Measurements from ENCODE around the gene DTNBP1.

DNA sequence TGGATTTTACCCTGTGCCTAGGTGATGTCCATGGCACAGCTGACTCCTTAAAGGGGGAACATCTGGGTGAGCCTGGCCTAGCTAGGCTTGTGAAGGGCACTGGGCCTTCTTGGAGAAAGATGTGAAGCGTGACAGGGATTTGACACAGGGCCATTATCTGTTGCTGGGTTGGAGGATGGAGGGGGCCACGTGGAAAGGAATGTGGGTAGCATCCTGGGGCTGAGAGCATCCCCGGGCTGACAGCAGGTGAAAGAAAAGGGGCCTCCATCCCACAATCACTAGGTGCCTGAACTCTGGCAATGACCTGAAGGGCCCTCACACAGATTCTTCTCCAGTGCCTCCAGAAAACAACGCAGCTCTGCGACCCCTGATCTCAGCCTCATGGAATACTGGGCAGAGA, 124.7 kb downstream of the DTNBP1 start:
- no peak for TF ChIP-seq PHF8 (conservative IDR thresholded peaks at IDR 0.05; ENCODE audit: low read depth, low read length)
- TF ChIP-seq TAF1 (IDR thresholded peaks at IDR 0.05; ENCODE audit: low read depth, low read length): no peak
- no peak for TF ChIP-seq TEAD4 (IDR thresholded peaks at IDR 0.05; ENCODE audit: low read depth, low read length)
- TF ChIP-seq, protein P1, sequence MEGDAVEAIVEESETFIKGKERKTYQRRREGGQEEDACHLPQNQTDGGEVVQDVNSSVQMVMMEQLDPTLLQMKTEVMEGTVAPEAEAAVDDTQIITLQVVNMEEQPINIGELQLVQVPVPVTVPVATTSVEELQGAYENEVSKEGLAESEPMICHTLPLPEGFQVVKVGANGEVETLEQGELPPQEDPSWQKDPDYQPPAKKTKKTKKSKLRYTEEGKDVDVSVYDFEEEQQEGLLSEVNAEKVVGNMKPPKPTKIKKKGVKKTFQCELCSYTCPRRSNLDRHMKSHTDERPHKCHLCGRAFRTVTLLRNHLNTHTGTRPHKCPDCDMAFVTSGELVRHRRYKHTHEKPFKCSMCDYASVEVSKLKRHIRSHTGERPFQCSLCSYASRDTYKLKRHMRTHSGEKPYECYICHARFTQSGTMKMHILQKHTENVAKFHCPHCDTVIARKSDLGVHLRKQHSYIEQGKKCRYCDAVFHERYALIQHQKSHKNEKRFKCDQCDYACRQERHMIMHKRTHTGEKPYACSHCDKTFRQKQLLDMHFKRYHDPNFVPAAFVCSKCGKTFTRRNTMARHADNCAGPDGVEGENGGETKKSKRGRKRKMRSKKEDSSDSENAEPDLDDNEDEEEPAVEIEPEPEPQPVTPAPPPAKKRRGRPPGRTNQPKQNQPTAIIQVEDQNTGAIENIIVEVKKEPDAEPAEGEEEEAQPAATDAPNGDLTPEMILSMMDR (IDR thresholded peaks at IDR 0.05; ENCODE audit: control extremely low read depth in 1 of 3, insufficient read depth in 1 of 3, low read depth in 1 of 3, low read length in 3 of 3): no peak
- no peak for TF ChIP-seq MAFK (IDR thresholded peaks at IDR 0.05; ENCODE audit: low read depth, low read length)
- no peak for TF ChIP-seq BRCA1 (IDR thresholded peaks at IDR 0.05; ENCODE audit: low read depth, low read length)
- no peak for TF ChIP-seq EZH2 (IDR thresholded peaks at IDR 0.05; ENCODE audit: low read depth, low read length, severe bottlenecking)
- no peak for TF ChIP-seq YY1 (IDR thresholded peaks at IDR 0.05; ENCODE audit: low read depth, low read length)
- no peak for TF ChIP-seq EP300 (IDR thresholded peaks at IDR 0.05; ENCODE audit: borderline replicate concordance in 1 of 2, low read depth in 2 of 2, low read length in 2 of 2)
- TF ChIP-seq SP2 (IDR thresholded peaks at IDR 0.05; ENCODE audit: low read length): no peak
- no peak for TF ChIP-seq NANOG (IDR thresholded peaks at IDR 0.05; ENCODE audit: insufficient read depth, low read depth, low read length, poor library complexity, severe bottlenecking)
- TF ChIP-seq RBBP5 (IDR thresholded peaks at IDR 0.05; ENCODE audit: borderline replicate concordance, low read depth, low read length): no peak
